ENCODE data around the gene MBD2. TPM values are rescaled to one million over a fixed set of nuclear protein-coding genes. Genes with fewer than 3 reads are reported as not detected.
"Not testable (repeated sequence)": the region's sequence is repeated elsewhere in the genome, so short reads cannot be mapped to it uniquely, and the experiment has no call there.

Gene MBD2
- total RNA-seq, 1 donor from 2014 or later, result 102 TPM

DNA sequence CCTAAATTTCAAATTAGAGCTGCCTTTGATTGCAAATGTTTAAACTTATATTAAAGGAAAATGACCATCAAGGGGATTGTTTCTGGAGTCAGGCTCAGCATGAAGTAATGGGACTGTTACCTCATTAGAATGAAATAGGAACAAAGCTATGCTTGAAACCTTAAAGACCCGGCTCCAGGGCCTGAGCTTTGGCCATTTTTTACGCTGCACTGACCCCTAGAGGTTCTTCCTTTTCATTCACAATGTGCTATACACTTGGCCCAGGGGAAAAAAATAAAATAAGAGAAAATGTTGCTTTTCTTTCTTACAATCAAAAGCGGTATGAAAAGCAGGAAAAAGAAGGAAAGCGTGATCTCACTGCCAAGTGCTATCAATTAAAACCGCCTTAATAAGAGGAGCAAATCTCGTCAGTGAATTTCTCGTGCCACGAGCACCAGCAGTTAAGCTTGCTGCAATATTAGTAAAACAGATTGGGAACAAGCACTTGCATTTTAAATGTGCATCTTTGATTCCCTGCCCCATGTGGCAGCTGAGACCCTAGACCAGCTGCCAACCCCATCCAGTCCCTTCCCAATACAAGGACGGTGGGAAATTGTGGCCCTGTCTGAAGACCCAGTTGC, 96.6 kb downstream of the MBD2 start:
- peak; percentile 64 to 66 for ATAC-seq

DNA sequence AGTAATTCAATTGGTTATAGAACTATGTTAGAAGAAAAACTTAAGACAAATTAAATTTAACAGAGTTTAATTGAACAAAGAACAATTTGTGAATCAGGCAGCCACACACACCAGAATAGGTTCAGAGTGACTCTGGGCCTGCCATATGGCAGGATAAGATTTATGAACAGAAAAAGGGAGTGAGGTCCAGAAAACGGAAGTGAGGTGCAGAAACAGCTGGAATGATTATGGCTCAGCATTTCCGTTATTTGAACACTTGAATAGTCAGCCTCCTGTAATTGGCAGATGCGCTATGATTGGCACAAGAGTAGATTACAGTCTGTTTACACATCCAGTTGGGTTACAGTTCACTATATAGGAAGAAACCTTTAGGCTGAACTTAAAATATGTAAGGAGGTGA, 99.0 kb downstream of the MBD2 start:
- no peak overlapping the region for H3K27ac ChIP-seq
- no peak overlapping the region for H3K4me3 ChIP-seq
- TF ChIP-seq, protein P1, sequence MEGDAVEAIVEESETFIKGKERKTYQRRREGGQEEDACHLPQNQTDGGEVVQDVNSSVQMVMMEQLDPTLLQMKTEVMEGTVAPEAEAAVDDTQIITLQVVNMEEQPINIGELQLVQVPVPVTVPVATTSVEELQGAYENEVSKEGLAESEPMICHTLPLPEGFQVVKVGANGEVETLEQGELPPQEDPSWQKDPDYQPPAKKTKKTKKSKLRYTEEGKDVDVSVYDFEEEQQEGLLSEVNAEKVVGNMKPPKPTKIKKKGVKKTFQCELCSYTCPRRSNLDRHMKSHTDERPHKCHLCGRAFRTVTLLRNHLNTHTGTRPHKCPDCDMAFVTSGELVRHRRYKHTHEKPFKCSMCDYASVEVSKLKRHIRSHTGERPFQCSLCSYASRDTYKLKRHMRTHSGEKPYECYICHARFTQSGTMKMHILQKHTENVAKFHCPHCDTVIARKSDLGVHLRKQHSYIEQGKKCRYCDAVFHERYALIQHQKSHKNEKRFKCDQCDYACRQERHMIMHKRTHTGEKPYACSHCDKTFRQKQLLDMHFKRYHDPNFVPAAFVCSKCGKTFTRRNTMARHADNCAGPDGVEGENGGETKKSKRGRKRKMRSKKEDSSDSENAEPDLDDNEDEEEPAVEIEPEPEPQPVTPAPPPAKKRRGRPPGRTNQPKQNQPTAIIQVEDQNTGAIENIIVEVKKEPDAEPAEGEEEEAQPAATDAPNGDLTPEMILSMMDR (IDR thresholded peaks at IDR 0.05), result no peak
- H3K36me3 ChIP-seq, result no peaks in the 10 kb centered on the region
- H3K4me1 ChIP-seq, result no peaks in the 10 kb centered on the region
- intact Hi-C loops (cut with DNase I), result no loop called here
- DNase-seq, result no peak
- H3K27me3 ChIP-seq (ENCODE audit: low read depth), result no peaks in the 10 kb centered on the region
- no peaks in the 10 kb centered on the region for H3K9me3 ChIP-seq
- no peak for ATAC-seq

More for the DNA sequence above, 96.6 kb downstream of the MBD2 start:
- H3K27me3 ChIP-seq (ENCODE audit: low read depth), result no peaks in the 10 kb centered on the region
- TF ChIP-seq, protein P1 (IDR thresholded peaks at IDR 0.05), result peak; percentile 52
- H3K27ac ChIP-seq, result no peak overlapping the region
- no peaks in the 10 kb centered on the region for H3K4me1 ChIP-seq
- no peak for DNase-seq
- no peaks in the 10 kb centered on the region for H3K9me3 ChIP-seq
- no peak overlapping the region for H3K4me3 ChIP-seq
- H3K36me3 ChIP-seq, result no peaks in the 10 kb centered on the region
- intact Hi-C loops (cut with DNase I), result no loop called here

DNA sequence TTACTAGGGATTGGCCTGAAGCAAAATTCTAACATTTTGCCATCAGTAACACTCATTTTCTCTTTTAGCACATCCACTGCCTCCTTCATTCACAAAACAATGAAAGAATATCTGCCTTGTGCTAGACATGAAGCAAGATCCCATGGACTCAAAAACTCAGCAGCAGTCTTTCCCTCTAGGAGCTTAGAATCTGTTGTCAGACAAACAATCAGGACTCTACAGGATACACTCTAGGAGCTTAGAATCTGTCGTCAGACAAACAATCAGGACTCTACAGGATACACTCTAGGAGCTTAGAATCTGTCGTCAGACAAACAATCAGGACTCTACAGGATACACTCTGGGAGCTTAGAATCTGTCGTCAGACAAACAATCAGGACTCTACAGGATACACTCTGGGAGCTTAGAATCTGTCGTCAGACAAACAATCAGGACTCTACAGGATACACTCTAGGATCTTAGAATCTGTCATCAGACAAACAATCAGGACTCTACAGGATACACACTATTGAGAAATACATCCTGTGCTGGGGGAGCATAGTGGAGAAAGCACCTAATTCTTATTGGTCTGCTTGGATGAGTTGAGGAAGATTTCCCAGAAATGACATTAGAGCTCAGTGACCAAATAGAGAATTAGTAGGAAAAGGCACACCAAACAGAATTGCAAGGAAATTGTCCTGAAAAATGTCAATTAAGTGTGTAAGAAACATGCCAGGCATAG, 100.6 kb downstream of the MBD2 start:
- DNase-seq; H3K27me3 ChIP-seq (ENCODE audit: low read depth); ATAC-seq; intact Hi-C loops (cut with DNase I); H3K4me3 ChIP-seq; H3K9me3 ChIP-seq; H3K4me1 ChIP-seq; H3K27ac ChIP-seq; H3K36me3 ChIP-seq: not testable (repeated sequence)

DNA sequence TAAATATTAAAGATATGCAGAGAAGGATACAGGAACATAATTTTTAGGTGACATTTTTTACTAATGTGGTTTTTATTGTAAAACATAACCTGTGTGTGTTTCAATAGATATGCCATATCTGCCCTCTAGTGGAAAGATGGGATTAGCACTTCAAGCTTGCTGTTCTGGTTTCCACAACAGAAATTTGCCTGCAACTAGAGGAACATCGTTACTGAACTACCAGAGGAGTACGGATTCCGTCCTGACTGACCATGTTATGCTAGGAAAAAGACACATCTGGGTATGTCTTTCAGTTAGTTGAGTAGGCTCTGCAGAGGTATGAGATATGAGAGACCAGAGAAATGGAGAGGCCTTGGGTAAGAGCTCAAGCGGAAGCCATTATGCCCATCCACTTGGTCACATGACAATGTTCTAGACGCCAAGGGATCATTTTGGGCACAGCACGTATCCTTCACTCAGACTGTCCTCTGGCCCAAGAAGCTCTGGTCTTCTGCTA, 104.9 kb downstream of the MBD2 start:
- H3K4me3 ChIP-seq, result no peak overlapping the region
- H3K27me3 ChIP-seq (ENCODE audit: low read depth), result no peaks in the 10 kb centered on the region
- no peak overlapping the region for H3K27ac ChIP-seq
- H3K9me3 ChIP-seq, result no peaks in the 10 kb centered on the region
- no peaks in the 10 kb centered on the region for H3K4me1 ChIP-seq
- no peak for DNase-seq
- peak; percentile 72 to 87 for ATAC-seq
- intact Hi-C loops (cut with DNase I), result no loop called here
- H3K36me3 ChIP-seq, result no peaks in the 10 kb centered on the region
- TF ChIP-seq, protein P1 (IDR thresholded peaks at IDR 0.05), result peak; percentile 77

DNA sequence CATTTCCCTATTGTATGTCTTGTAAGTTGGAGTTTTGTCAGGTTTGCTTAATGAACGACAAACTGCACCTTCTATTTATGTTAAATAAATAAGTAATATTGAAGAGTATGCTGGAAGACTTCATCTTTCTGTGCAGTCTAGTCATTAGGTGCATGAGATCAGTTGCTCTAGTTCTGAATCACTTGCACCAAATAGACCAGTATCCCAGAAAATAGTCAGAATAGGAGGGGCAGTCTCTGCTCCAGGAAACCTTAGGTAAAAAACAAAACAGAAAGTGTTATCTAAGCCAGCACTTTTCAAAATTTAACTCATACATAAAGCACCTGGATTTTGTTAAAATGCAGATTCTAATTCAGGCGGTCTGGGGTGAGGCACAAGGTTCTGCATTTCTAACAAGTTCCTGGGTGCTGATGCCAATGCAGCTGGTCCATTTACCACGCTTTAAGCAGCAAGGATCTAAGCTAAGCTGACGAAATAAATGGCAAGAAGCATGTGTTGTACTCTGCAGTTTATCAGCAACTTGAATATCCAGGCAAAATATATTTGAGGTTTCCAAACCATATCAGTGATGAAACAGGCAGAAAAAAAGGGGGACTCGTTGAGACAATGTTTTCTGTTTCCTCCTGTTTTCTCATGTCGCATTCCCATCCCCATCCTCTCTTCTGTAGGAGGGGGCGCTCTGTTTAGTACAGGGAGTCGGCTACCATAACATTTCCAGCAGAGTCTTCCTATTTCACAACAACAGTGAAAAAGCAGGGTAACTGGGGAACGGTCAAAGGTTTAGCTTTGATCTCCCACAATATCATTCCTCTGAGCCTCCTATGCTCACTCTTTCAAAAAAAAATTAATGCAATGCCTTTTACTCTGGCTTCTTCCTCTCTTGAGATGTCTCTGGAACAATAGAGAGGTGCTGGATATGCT, 106.4 kb downstream of the MBD2 start:
- Histone ChIP-seq H3K4me3 (no peak overlapping the region), H3K27me3 (ENCODE audit: low read depth) (no peaks in the 10 kb centered on the region), H3K4me1 (no peaks in the 10 kb centered on the region), H3K36me3 (no peaks in the 10 kb centered on the region), H3K9me3 (no peaks in the 10 kb centered on the region), H3K27ac (no peak overlapping the region)
- intact Hi-C loops (cut with DNase I), result no loop called here
- no peak for DNase-seq
- no peak for ATAC-seq
- TF ChIP-seq, protein P1 (IDR thresholded peaks at IDR 0.05), result no peak

Measured in lower lobe of right lung (tissue), 2 donors.